Thymus (tissue), 11 donors: ENCODE results near the gene RTN4IP1. TPM values are rescaled to one million over a fixed set of nuclear protein-coding genes. Genes with fewer than 3 reads are reported as not detected.
"Not testable (repeated sequence)": the region's sequence is repeated elsewhere in the genome, so short reads cannot be mapped to it uniquely, and the experiment has no call there.

Experiments
- DNase-seq, 9 donors: peaks; one replicate each; pipeline ENCODE4 v3.0.0-alpha.2; 2013; ENCODE audit warnings: low spot score in 9 of 9, low read depth in 6 of 9, missing footprints in 1 of 9
- H3K27ac ChIP-seq, 2 donors: one replicate each; pipeline ENCODE4 v1.5.1; 2013; ENCODE audit warnings: control low read depth in 1 of 2, low read depth in 1 of 2, low read length in 1 of 2, mild to moderate bottlenecking in 1 of 2, moderate library complexity in 1 of 2
- H3K27me3 ChIP-seq, 2 donors: one replicate each; pipeline ENCODE4 v1.5.1; 2013; ENCODE audit warnings: low read length in 1 of 2; ENCODE audit not compliant: control insufficient read depth in 2 of 2, insufficient read depth in 1 of 2
- H3K36me3 ChIP-seq, 2 donors: one replicate each; pipeline ENCODE4 v1.5.1; 2013; ENCODE audit warnings: low read length in 1 of 2, mild to moderate bottlenecking in 1 of 2, moderate library complexity in 1 of 2; ENCODE audit not compliant: control insufficient read depth in 2 of 2, insufficient read depth in 2 of 2
- H3K4me1 ChIP-seq, 2 donors: one replicate each; pipeline ENCODE4 v1.5.1; 2013; ENCODE audit warnings: low read length in 2 of 2; ENCODE audit not compliant: control insufficient read depth in 2 of 2, insufficient read depth in 2 of 2
- H3K4me3 ChIP-seq, 2 donors: one replicate each; pipeline ENCODE4 v1.5.1; 2013; ENCODE audit warnings: low read length in 2 of 2, control low read depth in 1 of 2, mild to moderate bottlenecking in 1 of 2
- H3K9me3 ChIP-seq, 2 donors: one replicate each; pipeline ENCODE4 v1.5.1; 2013; ENCODE audit warnings: low read length in 1 of 2, mild to moderate bottlenecking in 1 of 2; ENCODE audit not compliant: control insufficient read depth in 2 of 2, insufficient read depth in 1 of 2
- WGBS: extraction: QIAGEN DNeasy Blood & Tissue Kit; methylation state at CpG from one replicate; pipeline ENCODE4 v1.1.7; 2013; 5-methylcytosine and 5-hydroxymethylcytosine counted together
- polyA plus RNA-seq: library from polyadenylated mRNA; stranded (reverse); fragments of 200-250 nt; gene quantifications from one replicate; pipeline ENCODE4 v1.2.3, GENCODE V29; 2013
- total RNA-seq: library from RNA; stranded (reverse); fragments of 120-200 nt; gene quantifications from one replicate; pipeline ENCODE4 v1.2.4, GENCODE V29; 2013
- donor health status: healthy.

The RTN4IP1 gene
- total and polyA plus RNA-seq, 2 donors = 5.4 to 6.4 TPM

GRCh38 chr6:106634565-106634964 lies 5.3 kb upstream of the RTN4IP1 start:
- Histone ChIP-seq H3K27ac (no peak overlapping the region), H3K27me3 (no peaks in the 10 kb centered on the region), H3K4me3 (no peak overlapping the region), H3K36me3 (no peaks in the 10 kb centered on the region), H3K4me1 (peaks cover 3 to 8% of the 10 kb centered on the region in 2 donors), H3K9me3 (no peaks in the 10 kb centered on the region)
- whole genome bisulfite sequencing = 97% methylated on average over 5 of the region's 5 CpGs
- no peak for DNase-seq

- 98% methylated on average over 1 of the region's 1 CpG for WGBS
- H3K9me3 ChIP-seq = no peaks in the 10 kb centered on the region
- no peaks in the 10 kb centered on the region for H3K36me3 ChIP-seq
- no peak for DNase-seq
- H3K27me3 ChIP-seq = no peaks in the 10 kb centered on the region
- no peak overlapping the region for H3K4me3 ChIP-seq
- H3K4me1 ChIP-seq = peaks cover 6 to 7% of the 10 kb centered on the region in 2 donors
- no peak overlapping the region for H3K27ac ChIP-seq
These were observed 2.0 kb upstream of the RTN4IP1 start for GRCh38 chr6:106631346-106631745.

GRCh38 chr6:106630366-106630765 lies 1.1 kb upstream of the RTN4IP1 start:
- no peak overlapping the region for H3K27ac ChIP-seq
- no peaks in the 10 kb centered on the region for H3K36me3 ChIP-seq
- WGBS = 81% methylated on average over 5 of the region's 5 CpGs
- H3K9me3 ChIP-seq = no peaks in the 10 kb centered on the region
- no peaks in the 10 kb centered on the region for H3K27me3 ChIP-seq
- peak in 3 of 9 donors; percentile 4 to 20 (median 13) for DNase-seq
- H3K4me1 ChIP-seq = peaks cover 6 to 7% of the 10 kb centered on the region in 2 donors
- peak overlapping the region; percentile 72 to 77 for H3K4me3 ChIP-seq

GRCh38 chr6:106629859-106630163 lies 513 bp upstream of the RTN4IP1 start:
- H3K27ac ChIP-seq = peak overlapping the region; percentile 74 to 77
- H3K36me3 ChIP-seq = no peaks in the 10 kb centered on the region
- H3K4me3 ChIP-seq = peak overlapping the region; percentile 72 to 77
- H3K9me3 ChIP-seq = no peaks in the 10 kb centered on the region
- DNase-seq = no peak
- H3K27me3 ChIP-seq = no peaks in the 10 kb centered on the region
- WGBS = 1% methylated on average over 14 of the region's 14 CpGs
- peaks cover 6 to 7% of the 10 kb centered on the region in 2 donors for H3K4me1 ChIP-seq

- H3K36me3 ChIP-seq = no peaks in the 10 kb centered on the region
- H3K9me3 ChIP-seq = no peaks in the 10 kb centered on the region
- WGBS = 39% methylated on average over 7 of the region's 7 CpGs
- DNase-seq = peak in 4 of 9 donors; percentile 2 to 10 (median 8)
- H3K27me3 ChIP-seq = no peaks in the 10 kb centered on the region
- H3K4me3 ChIP-seq = peak overlapping the region; percentile 72 to 77
- peaks cover 6 to 7% of the 10 kb centered on the region in 2 donors for H3K4me1 ChIP-seq
- peak overlapping the region; percentile 52 to 74 for H3K27ac ChIP-seq
These were observed 618 bp downstream of the RTN4IP1 start for GRCh38 chr6:106628658-106629102.

- DNase-seq, H3K27me3 ChIP-seq, H3K4me1 ChIP-seq, H3K27ac ChIP-seq, H3K9me3 ChIP-seq, H3K4me3 ChIP-seq, H3K36me3 ChIP-seq: not testable (repeated sequence)
- 97% methylated on average over 16 of the region's 16 CpGs for WGBS
These were observed 1.5 kb downstream of the RTN4IP1 start for GRCh38 chr6:106627760-106628159.

- WGBS = 90% methylated on average over 2 of the region's 2 CpGs
These were observed 2.8 kb downstream of the RTN4IP1 start for GRCh38 chr6:106626485-106626884.

GRCh38 chr6:106623039-106623438 lies 6.3 kb downstream of the RTN4IP1 start:
- 96% methylated on average over 1 of the region's 1 CpG for WGBS
- no peaks in the 10 kb centered on the region for H3K9me3 ChIP-seq
- H3K27me3 ChIP-seq = no peaks in the 10 kb centered on the region
- DNase-seq = no peak
- no peaks in the 10 kb centered on the region for H3K4me1 ChIP-seq
- H3K27ac ChIP-seq = no peak overlapping the region
- no peak overlapping the region for H3K4me3 ChIP-seq
- peaks cover 0 to 6% of the 10 kb centered on the region in 2 donors for H3K36me3 ChIP-seq

More at GRCh38 chr6:106626485-106626884, 2.8 kb downstream of the RTN4IP1 start:
- no peak overlapping the region for H3K27ac ChIP-seq
- no peaks in the 10 kb centered on the region for H3K36me3 ChIP-seq
- H3K9me3 ChIP-seq = no peaks in the 10 kb centered on the region
- H3K27me3 ChIP-seq = no peaks in the 10 kb centered on the region
- no peak overlapping the region for H3K4me3 ChIP-seq
- peaks cover 6 to 7% of the 10 kb centered on the region in 2 donors for H3K4me1 ChIP-seq
- no peak for DNase-seq

GRCh38 chr6:106622412-106622811 lies 6.9 kb downstream of the RTN4IP1 start:
- 99% methylated on average over 8 of the region's 8 CpGs for WGBS

More at GRCh38 chr6:106622412-106622811, 6.9 kb downstream of the RTN4IP1 start:
- no peaks in the 10 kb centered on the region for H3K9me3 ChIP-seq
- no peak overlapping the region for H3K27ac ChIP-seq
- H3K27me3 ChIP-seq = no peaks in the 10 kb centered on the region
- DNase-seq = no peak
- peaks cover 0 to 6% of the 10 kb centered on the region in 2 donors for H3K36me3 ChIP-seq
- H3K4me1 ChIP-seq = no peaks in the 10 kb centered on the region
- no peak overlapping the region for H3K4me3 ChIP-seq
